HEK293 (cell line): Measurements from ENCODE around the gene PRSS12.

ENCODE experiments used
- GLI2 ChIP-seq: fragments of 450-650 bp; formaldehyde crosslinking; IDR thresholded peaks from 2 replicates; pipeline ENCODE4; 2017; ENCODE audit warnings: missing biosample characterization, missing genetic modification characterization, low read depth, borderline replicate concordance
- PATZ1 ChIP-seq: fragments of 450-650 bp; formaldehyde crosslinking; IDR thresholded peaks from 2 replicates; pipeline ENCODE4 v1.5.1; 2016; ENCODE audit warnings: missing biosample characterization, missing genetic modification characterization
- PRDM4 ChIP-seq: fragments of 450-650 bp; formaldehyde crosslinking; IDR thresholded peaks from 2 replicates; pipeline ENCODE4 v1.5.1; 2017; ENCODE audit warnings: missing biosample characterization, missing genetic modification characterization
- YY1 ChIP-seq: fragments of 450-650 bp; formaldehyde crosslinking; IDR thresholded peaks from 2 replicates; pipeline ENCODE4 v1.5.1; 2018; ENCODE audit warnings: missing biosample characterization, missing genetic modification characterization
- ZNF175 ChIP-seq: fragments of 450-650 bp; formaldehyde crosslinking; IDR thresholded peaks from 2 replicates; pipeline ENCODE4 v1.5.1; 2016; ENCODE audit warnings: missing biosample characterization, missing genetic modification characterization
- ZNF302 ChIP-seq: fragments of 450-650 bp; formaldehyde crosslinking; IDR thresholded peaks from 2 replicates; pipeline ENCODE4 v1.5.1; 2016; ENCODE audit warnings: missing biosample characterization, missing genetic modification characterization, low read depth
- ZNF433 ChIP-seq: fragments of 450-650 bp; formaldehyde crosslinking; IDR thresholded peaks from 2 replicates; pipeline ENCODE4 v1.5.1; 2016; ENCODE audit warnings: missing biosample characterization, missing genetic modification characterization, low read depth
- ZNF473 ChIP-seq: fragments of 450-650 bp; formaldehyde crosslinking; IDR thresholded peaks from 2 replicates; pipeline ENCODE4 v1.5.1; 2017; ENCODE audit warnings: missing biosample characterization, missing genetic modification characterization
- ZNF48 ChIP-seq: fragments of 450-650 bp; formaldehyde crosslinking; IDR thresholded peaks from 2 replicates; pipeline ENCODE4 v1.5.1; 2016; ENCODE audit warnings: missing biosample characterization, missing genetic modification characterization
- ZNF510 ChIP-seq: fragments of 450-650 bp; formaldehyde crosslinking; IDR thresholded peaks from 2 replicates; pipeline ENCODE4 v1.5.1; 2018; ENCODE audit warnings: mild to moderate bottlenecking, missing genetic modification characterization, missing biosample characterization; ENCODE audit not compliant: insufficient replicate concordance
- ZNF768 ChIP-seq: fragments of 450-650 bp; formaldehyde crosslinking; IDR thresholded peaks from 2 replicates; pipeline ENCODE4 v1.5.1; 2018; ENCODE audit warnings: missing biosample characterization, mild to moderate bottlenecking, missing genetic modification characterization
- TF ChIP-seq, protein P1 (sequence below): fragments of 450-650 bp; formaldehyde crosslinking; IDR thresholded peaks from 2 replicates; pipeline ENCODE4 v1.5.1; 2016; ENCODE audit warnings: missing biosample characterization, missing genetic modification characterization

DNA sequence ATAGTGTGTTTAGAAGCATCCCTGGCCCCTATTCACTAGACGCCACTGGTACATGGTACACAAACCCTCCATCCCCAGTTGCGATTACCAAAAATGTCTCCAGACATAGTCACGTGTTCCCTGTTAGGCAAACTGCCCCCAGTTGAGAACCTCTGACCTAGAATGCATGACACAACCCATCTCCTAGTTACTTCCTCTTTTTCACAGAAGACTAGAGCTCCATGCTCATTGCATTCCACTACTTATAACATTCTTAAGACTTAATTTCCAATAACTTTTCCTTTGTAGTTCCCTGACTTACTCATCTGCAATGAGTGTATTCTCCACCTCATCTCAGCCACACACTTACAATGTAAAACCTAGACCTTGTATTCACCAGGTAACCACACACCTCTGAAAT lies 68.6 kb downstream of the PRSS12 start:
- no peak for TF ChIP-seq ZNF433 (tag by site-specific recombination)
- TF ChIP-seq GLI2 (tag by site-specific recombination): no peak
- no peak for TF ChIP-seq ZNF510 (tag by site-specific recombination)
- no peak for TF ChIP-seq ZNF48 (tag by site-specific recombination)
- TF ChIP-seq, protein P1, sequence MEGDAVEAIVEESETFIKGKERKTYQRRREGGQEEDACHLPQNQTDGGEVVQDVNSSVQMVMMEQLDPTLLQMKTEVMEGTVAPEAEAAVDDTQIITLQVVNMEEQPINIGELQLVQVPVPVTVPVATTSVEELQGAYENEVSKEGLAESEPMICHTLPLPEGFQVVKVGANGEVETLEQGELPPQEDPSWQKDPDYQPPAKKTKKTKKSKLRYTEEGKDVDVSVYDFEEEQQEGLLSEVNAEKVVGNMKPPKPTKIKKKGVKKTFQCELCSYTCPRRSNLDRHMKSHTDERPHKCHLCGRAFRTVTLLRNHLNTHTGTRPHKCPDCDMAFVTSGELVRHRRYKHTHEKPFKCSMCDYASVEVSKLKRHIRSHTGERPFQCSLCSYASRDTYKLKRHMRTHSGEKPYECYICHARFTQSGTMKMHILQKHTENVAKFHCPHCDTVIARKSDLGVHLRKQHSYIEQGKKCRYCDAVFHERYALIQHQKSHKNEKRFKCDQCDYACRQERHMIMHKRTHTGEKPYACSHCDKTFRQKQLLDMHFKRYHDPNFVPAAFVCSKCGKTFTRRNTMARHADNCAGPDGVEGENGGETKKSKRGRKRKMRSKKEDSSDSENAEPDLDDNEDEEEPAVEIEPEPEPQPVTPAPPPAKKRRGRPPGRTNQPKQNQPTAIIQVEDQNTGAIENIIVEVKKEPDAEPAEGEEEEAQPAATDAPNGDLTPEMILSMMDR (tag by site-specific recombination): no peak
- TF ChIP-seq ZNF302 (tag by site-specific recombination): no peak
- no peak for TF ChIP-seq PATZ1 (tag by site-specific recombination)
- no peak for TF ChIP-seq ZNF175 (tag by site-specific recombination)
- TF ChIP-seq PRDM4 (tag by site-specific recombination): no peak
- TF ChIP-seq ZNF768 (tag by site-specific recombination): no peak
- TF ChIP-seq ZNF473 (tag by site-specific recombination): no peak
- TF ChIP-seq YY1 (tag by site-specific recombination): no peak
